SKM-1 treated with dmso at 0.1 percent for 144 hours (cell line): ENCODE data around the gene GCNT3.
"Not testable (repeated sequence)": the region's sequence is repeated elsewhere in the genome, so short reads cannot be mapped to it uniquely, and the experiment has no call there.

ENCODE experiments used
- DNase-seq: peaks from one replicate; lab custom pipeline; 2025; ENCODE audit not compliant: unreplicated experiment; lab: John Stamatoyannopoulos, UW

GCNT3 gene

DNA sequence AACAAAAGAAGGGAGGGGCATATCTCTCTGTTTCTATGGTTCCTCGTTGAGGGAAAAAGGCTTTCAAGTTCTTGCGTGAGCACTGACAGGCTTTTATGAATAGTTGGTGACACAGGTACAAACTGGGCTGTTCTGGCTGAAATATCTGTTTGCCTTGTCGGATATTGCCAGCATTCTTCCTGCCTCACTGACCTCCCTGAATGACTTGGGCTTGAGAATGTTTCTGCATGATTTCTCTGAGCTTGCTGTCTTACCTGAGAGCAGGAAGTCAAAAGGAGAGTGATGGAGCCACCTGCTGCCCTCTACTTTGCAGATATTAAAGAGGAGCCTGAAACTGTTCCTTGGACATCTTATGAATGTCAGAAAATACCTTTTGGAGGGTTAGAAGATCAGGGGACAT lies 4.8 kb downstream of the GCNT3 start:
- no peak for DNase-seq

GRCh38 chr15:59618406-59618805 lies 6.8 kb downstream of the GCNT3 start:
- DNase-seq = no peak

DNA sequence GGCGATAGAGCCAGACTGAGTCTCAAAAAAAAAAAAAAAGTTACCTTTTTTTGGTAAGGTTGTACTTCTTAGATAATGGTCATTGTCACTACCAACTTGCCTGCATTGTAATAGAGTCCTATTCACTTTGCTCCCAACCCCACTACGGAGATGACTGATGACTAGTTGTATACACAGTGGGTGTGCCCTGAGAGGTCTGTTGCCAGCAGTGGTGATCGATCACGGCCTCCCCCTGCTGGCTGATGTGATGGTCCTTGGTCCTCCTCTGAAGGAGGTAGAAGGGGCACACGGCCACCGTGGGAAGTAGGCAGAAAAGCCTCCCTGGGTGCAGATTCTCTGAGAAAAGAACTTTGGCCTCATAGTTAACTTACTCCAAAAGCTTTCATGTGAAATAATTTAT lies 10.7 kb downstream of the GCNT3 start:
- DNase-seq = peak; percentile 18

- DNase-seq = no peak
Observed at GRCh38 chr15:59632714-59633113, 21.1 kb downstream of the GCNT3 start.

DNA sequence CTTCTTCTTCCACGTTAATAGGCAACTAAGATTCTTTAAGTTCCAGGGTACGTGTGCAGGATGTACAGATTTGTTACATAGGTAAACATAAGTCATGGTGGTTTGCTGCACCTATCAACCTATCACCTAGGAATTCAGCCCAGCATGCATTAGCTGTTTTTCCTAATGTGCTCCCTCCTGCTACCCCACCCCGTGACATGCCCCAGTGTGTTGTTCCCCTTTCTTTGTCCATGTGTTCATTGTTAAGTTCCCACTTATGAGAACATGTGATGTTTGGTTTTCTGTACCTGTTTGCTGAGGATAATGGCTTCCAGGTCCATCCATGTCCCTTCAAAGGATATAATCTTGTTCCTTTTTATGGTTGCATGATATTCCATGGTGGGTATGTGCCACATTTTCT lies 24.6 kb downstream of the GCNT3 start:
- no peak for DNase-seq

DNA sequence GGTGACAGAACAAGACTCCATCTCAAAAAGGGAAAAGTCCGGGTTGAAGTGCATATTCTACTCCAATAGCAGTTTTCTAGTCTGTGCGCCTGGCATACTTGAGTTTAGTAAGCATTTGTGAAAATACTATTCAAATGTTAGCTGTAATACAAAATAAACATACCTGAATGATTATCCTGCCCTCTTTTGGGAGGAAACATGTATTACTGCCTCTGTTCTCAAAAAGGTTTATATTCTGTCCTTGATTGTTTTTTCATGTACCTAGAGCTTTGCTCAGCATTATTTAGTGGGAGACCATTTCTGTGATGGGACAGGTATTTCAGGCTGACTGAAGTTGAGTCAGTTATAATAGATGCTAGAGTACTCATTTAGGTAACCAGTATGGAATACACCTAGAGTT lies 25.9 kb downstream of the GCNT3 start:
- not testable (repeated sequence) for DNase-seq

GRCh38 chr15:59642351-59642750 lies 30.8 kb downstream of the GCNT3 start:
- DNase-seq = no peak

- DNase-seq = no peak
Observed at GRCh38 chr15:59644756-59645155, 33.2 kb downstream of the GCNT3 start.

DNA sequence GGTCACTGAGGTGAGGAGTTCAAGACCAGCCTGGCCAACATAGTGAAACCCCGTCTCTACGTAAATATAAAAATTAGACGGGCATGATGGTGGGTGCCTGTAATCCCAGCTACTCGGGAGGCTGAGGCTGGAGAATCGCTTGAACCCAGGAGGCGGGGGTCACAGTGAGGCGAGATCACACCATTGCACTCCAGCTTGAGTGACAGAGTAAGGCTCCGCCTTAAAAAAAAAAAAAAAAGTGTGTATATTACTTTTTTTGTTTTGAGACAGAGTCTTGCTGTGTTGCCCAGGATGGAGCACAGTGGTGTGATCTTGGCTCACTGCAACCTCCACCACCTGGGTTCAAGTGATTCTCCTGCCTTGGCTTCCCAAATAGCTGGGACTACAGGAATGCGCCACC lies 34.2 kb downstream of the GCNT3 start:
- DNase-seq = not testable (repeated sequence)

DNA sequence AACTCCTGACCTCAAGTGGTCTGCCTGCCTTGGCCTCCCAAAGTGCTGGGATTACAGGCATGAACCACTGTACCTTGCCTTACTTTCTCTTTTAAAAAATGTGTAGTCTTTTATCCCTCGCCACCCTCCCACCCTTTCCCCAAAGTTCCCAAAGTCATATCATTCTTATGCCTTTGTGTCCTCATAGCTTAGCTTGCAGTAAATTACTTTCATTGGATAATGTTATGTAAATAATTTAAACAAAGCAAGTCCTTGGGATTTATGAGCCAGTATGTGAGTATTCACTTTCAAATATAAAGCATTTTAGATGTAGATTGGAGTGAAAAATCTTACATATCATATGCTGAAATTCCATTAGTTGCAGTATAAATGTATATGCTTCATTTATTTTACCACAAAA lies 34.7 kb downstream of the GCNT3 start:
- DNase-seq = no peak

GRCh38 chr15:59647085-59647484 lies 35.5 kb downstream of the GCNT3 start:
- DNase-seq = no peak

DNA sequence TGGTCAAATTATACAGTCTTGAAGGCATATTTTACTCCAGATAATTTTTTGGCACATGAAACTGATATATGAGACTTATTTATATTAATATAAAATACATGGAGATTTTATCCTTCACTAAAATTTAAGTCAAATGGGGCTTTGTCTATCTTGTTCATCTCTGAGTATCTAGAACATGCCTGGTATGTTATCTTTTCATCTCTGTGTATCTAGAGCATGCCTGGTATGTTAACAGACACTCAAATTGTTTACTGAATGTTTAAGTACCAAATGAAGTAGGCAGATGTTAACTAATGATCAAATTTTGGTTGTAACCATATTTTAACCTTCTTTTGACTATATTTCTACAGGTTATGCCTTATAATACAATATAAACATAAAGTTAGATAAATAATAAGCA lies 38.0 kb downstream of the GCNT3 start:
- no peak for DNase-seq

DNA sequence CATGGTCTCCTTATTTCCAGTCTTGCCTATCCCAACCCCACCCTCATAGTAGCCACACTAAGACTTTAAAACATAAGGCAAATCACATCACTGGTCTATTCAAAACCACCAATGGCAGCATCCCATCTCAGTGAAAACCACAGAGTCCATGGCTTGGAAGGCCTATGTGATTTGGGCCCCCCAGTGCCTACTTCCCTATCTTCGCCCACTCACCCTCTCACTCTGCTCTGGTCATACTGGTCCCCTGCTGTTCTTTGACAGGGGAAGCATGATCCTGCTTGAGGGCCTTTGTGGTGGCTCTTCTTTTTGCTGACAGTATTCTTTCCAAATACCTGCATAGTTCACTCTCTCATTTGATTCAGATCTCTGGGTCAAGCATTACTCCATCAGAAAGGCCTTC lies 42.5 kb downstream of the GCNT3 start:
- no peak for DNase-seq

DNA sequence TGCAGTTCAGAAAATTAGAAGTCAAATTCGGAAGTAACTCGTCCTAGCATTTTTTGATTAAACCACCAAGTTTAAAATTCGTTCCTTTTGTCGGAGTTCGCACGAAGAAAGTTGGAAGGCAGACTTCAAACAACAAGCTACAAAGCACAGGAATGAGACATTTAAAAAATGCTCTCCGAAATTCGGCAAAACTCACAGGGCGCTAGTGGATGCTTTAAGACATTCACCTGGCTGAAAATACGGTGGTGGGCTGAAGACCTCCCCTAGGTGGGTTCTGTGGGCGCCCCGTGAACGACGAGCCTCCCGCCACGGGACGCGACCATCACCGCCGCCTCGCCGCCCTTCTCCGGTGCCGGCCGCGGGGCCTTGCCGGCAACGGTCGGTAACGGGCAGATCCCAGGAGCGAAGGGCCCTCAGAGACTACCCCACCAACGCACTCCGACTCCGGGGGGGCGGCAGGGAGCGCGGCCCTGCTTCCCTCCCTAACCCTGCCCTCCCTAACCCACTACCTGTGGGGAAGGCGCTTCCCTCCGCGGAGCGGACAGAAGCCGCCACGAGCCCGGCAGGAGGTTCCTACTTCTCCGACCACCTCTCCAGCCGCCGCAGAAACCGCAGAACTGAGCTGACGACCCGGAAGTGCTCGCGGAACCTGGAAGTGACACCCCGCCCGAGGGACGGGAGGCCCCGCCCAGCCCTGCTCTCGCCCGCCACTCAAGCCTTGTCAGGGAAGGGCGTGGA lies 45.5 kb downstream of the GCNT3 start, which contains the start of gene GTF2A2:
GTF2A2 (minus strand) TSS at position 619 of the 738 bp plus-strand sequence. CDS start 5,238 bp downstream, outside the sequence.
- peak; percentile 93 for DNase-seq

DNA sequence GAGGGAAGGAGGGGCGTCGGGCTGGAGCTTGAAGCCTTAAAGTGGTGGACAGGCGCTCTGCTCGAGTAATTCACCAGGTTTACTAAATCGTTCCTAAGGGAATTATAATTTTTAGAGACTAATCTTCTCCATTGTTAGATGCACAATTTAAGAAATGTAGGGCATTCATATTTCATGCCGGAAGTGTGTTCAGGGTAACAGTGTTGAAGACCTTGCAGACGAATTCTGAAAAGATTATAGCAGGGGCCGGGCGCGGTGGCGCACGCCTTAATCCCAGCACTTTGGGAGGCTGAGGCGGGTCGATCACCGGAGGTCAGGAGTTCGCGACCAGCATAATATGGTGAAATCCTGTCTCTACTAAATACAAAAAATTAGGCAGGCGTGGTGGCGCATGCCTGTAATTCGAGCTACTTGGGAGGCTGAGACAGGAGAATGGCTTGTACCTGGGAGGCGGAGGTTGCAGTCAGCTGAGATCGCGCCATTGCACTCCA lies 46.1 kb downstream of the GCNT3 start:
- no peak for DNase-seq

- DNase-seq = no peak
Observed at GRCh38 chr15:59659366-59659765, 47.8 kb downstream of the GCNT3 start.

GRCh38 chr15:59662260-59662659 lies 50.7 kb downstream of the GCNT3 start:
- DNase-seq = no peak

DNA sequence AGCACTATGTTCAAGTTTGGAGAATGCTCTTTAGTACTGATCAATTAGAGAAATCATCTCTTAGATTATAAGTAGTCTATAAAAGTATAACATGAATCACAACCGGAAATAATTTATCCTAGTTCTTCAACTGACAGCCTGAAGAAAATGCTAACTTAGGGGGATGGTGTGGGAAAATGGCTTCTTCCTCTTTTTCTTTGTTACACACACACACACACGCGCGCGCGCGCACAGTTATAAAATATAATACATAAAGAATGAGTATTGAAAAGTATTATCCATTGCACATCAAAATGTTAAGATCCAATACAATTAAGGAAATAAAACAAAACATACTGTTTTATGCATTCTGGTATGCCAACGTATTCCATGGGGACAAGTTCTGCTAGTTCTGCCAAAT lies 57.0 kb downstream of the GCNT3 start:
- no peak for DNase-seq
